PFSK-1 (cell line): ENCODE measurements around the gene ZG16B.

Source experiments
- FOXP2 ChIP-seq: optimal IDR thresholded peaks from 2 replicates; pipeline ENCODE3; 2011; ENCODE audit warnings: borderline replicate concordance, control low read depth, inconsistent platforms; ENCODE audit not compliant: insufficient read depth; ENCODE audit errors: extremely low read length, extremely low read depth
- POLR2AphosphoS5 ChIP-seq: IDR thresholded peaks from 2 replicates; pipeline ENCODE4 v1.6.1; 2012; ENCODE audit warnings: low read depth, mild to moderate bottlenecking, control low read depth, low read length, moderate library complexity
- REST ChIP-seq, 2 experiments: IDR thresholded peaks; 2 replicates each; pipeline versions ENCODE4 v1.6.1 to v1.8.0; 2011 to 2012; ENCODE audit warnings: low read depth in 2 of 2, low read length in 2 of 2, control low read depth in 1 of 2, inconsistent platforms in 1 of 2, mild to moderate bottlenecking in 1 of 2, moderate library complexity in 1 of 2; ENCODE audit not compliant: insufficient read depth in 1 of 2
- SIN3A ChIP-seq: IDR thresholded peaks from 2 replicates; pipeline ENCODE4 v1.6.1; 2012; ENCODE audit warnings: mild to moderate bottlenecking, low read length, moderate library complexity, borderline replicate concordance; ENCODE audit not compliant: insufficient read depth
- TAF1 ChIP-seq: IDR thresholded peaks from 2 replicates; pipeline ENCODE4 v1.6.1; 2012; ENCODE audit warnings: low read length, control low read depth, borderline replicate concordance; ENCODE audit not compliant: insufficient read depth

The ZG16B gene

DNA sequence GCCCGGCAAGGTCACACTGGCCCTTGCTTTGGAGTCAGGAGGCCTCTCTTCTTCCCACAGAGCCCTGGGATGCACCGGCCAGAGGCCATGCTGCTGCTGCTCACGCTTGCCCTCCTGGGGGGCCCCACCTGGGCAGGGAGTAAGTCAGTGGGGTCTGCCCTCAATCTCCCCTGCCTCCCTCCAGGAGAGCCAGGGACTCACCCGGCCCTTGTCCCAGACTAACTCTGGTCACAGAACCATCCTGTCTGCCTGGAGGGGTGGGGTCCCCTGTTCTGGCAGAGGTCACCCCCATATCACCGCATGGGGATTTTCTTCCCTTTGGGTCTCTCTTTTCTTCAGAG, 222 bp downstream of the ZG16B start:
- TF ChIP-seq SIN3A, result no peak

- TF ChIP-seq SIN3A (no peak), REST (IDR thresholded peaks at IDR 0.05; ENCODE audit: insufficient read depth in 1 of 2, low read depth in 2 of 2, low read length in 2 of 2) (no peak), POLR2AphosphoS5 (no peak), TAF1 (no peak), FOXP2 (no peak)
Measured at GRCh38 chr16:2831203-2831602, 1.1 kb downstream of the ZG16B start.

GRCh38 chr16:2833776-2834175, 3.7 kb downstream of the ZG16B start:
- no peak for TF ChIP-seq FOXP2
- no peak for TF ChIP-seq SIN3A

DNA sequence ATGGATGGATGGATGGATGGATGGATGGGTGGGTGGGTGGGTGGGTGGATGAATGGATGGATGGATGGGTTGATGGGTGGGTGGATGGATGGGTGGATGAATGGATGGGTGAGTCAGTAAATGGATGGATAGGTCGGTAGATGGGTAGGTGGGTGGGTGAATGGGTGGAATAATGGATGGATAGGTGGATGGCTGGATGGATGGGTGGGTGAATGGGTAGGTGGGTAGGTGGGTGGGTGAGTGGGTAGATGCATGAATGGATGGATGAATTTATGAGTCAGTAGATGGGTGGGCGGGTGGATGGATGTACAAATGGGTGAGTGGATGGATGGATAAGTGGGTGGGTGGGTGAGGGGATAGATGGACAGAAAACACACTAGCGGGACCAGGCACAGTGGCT, 4.9 kb downstream of the ZG16B start:
- TF ChIP-seq TAF1, result no peak

GRCh38 chr16:2835638-2836493, 5.8 kb downstream of the ZG16B start:
- TF ChIP-seq FOXP2 (peak; percentile 29), REST (IDR thresholded peaks at IDR 0.05; ENCODE audit: insufficient read depth in 1 of 2, low read depth in 2 of 2, low read length in 2 of 2) (no peak)

DNA sequence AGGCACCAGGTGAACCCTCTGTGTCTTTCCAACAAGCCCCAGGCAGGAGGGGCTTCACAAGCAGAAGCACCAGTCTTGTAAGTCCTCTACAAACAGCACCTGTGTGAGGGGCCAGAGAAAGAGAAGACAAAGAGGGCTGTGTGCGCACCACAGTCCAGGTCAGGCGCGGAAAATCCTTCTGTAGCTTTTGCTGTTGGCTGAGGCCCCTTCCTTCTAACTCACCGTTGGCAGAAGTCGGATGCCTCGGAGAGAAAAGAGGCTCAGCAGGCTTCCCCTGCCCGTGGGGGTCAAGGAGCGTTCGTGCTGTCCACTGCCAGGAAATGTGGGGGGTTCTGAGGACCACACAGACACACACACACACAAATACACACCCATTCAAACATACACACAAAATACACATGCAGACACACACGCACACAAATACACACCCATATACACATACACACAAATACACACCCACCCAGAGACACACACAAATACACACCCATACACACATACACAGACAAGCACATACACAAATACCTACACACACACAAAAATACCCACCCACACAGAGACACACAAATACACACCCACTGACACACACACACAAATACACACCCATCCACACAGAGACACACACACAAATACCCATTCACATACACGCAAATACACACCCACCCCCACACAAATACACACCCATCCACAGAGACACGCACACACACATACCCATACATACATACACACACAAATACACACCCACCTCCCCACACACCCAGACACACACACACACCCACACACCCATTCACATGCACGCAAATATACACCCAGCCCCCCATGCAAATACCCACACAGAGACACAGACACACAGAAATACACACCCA, 6.8 kb downstream of the ZG16B start:
- TF ChIP-seq TAF1 (no peak), SIN3A (no peak), REST (IDR thresholded peaks at IDR 0.05; ENCODE audit: insufficient read depth in 1 of 2, low read depth in 2 of 2, low read length in 2 of 2) (no peak), FOXP2 (no peak), POLR2AphosphoS5 (no peak)
